Measurements from ENCODE around the gene C5orf58.

The C5orf58 gene
- total RNA-seq: 0 reads per million in 2 donors

- no peak for DNase-seq
Measured at GRCh38 chr5:170232786-170233185, at the start of gene C5orf58. TSS of gene C5orf58 (plus strand) at chr5:170232985. CDS start at chr5:170234977, 1,992 bp downstream.

GRCh38 chr5:170183816-170184687, 48.7 kb upstream of the C5orf58 start:
- DNase-seq: peak in 1 of 5 experiments; percentile 29

- no peak for DNase-seq
Measured at GRCh38 chr5:170184737-170185136, 48.0 kb upstream of the C5orf58 start.

GRCh38 chr5:170186156-170186555, 46.6 kb upstream of the C5orf58 start:
- DNase-seq: no peak

- DNase-seq: no peak
Measured at GRCh38 chr5:170186856-170187255, 45.9 kb upstream of the C5orf58 start.

- DNase-seq: peak in 1 of 5 experiments; percentile 6
Measured at GRCh38 chr5:170190436-170191134, 42.2 kb upstream of the C5orf58 start.

GRCh38 chr5:170192829-170193228, 40.0 kb upstream of the C5orf58 start:
- no peak for DNase-seq

- no peak for DNase-seq
Measured at GRCh38 chr5:170195961-170196360, 36.8 kb upstream of the C5orf58 start.

- no peak for DNase-seq
Measured at GRCh38 chr5:170200876-170201275, 31.9 kb upstream of the C5orf58 start.

- DNase-seq: no peak
Measured at GRCh38 chr5:170201311-170201710, 31.5 kb upstream of the C5orf58 start.

- no peak for DNase-seq
Measured at GRCh38 chr5:170202117-170202516, 30.7 kb upstream of the C5orf58 start.

GRCh38 chr5:170204202-170204601, 28.6 kb upstream of the C5orf58 start:
- no peak for DNase-seq

GRCh38 chr5:170206216-170206615, 26.6 kb upstream of the C5orf58 start:
- no peak for DNase-seq

GRCh38 chr5:170206958-170207357, 25.8 kb upstream of the C5orf58 start:
- no peak for DNase-seq

- no peak for DNase-seq
Measured at GRCh38 chr5:170211575-170212334, 21.0 kb upstream of the C5orf58 start.

- peak in 1 of 5 experiments; percentile 37 for DNase-seq
Measured at GRCh38 chr5:170216257-170216864, 16.4 kb upstream of the C5orf58 start.

GRCh38 chr5:170217831-170218230, 15.0 kb upstream of the C5orf58 start:
- DNase-seq: no peak

GRCh38 chr5:170218726-170219125, 14.1 kb upstream of the C5orf58 start:
- no peak for DNase-seq

- DNase-seq: peak in 1 of 5 experiments; percentile 11
Measured at GRCh38 chr5:170219615-170220014, 13.2 kb upstream of the C5orf58 start.

GRCh38 chr5:170220191-170220590, 12.6 kb upstream of the C5orf58 start:
- no peak for DNase-seq

- no peak for DNase-seq
Measured at GRCh38 chr5:170221327-170221741, 11.5 kb upstream of the C5orf58 start.

GRCh38 chr5:170223360-170223759, 9.4 kb upstream of the C5orf58 start:
- DNase-seq: no peak

GRCh38 chr5:170223906-170224305, 8.9 kb upstream of the C5orf58 start:
- no peak for DNase-seq

Data from T-helper 2 cell (primary cell).